ENCODE measurements around the gene CENPV.

Gene CENPV

GRCh38 chr17:16384557-16384956, 31.3 kb upstream of the CENPV start:
- peak overlapping the region; percentile 41 for H3K4me2 ChIP-seq (ENCODE audit: low read length)
- no peaks in the 10 kb centered on the region for H3K9me3 ChIP-seq (ENCODE audit: control insufficient read depth, low read length)
- H3K4me1 ChIP-seq, result peaks cover 10% of the 10 kb centered on the region
- H3K9ac ChIP-seq, result no peak overlapping the region
- no peak overlapping the region for H3K4me3 ChIP-seq (ENCODE audit: low read depth, low read length)
- no peak overlapping the region for H2AFZ ChIP-seq
- TF ChIP-seq CTCF (IDR thresholded peaks at IDR 0.05), result no peak
- H3K36me3 ChIP-seq (ENCODE audit: control insufficient read depth, insufficient read depth, low read length), result no peaks in the 10 kb centered on the region
- peaks cover 20% of the 10 kb centered on the region for H3K79me2 ChIP-seq
- peak overlapping the region; percentile 53 for H3K27ac ChIP-seq
- no peaks in the 10 kb centered on the region for H3K27me3 ChIP-seq (ENCODE audit: control insufficient read depth, insufficient read depth, low read length)

- Histone ChIP-seq H3K79me2 (peaks cover 20% of the 10 kb centered on the region), H3K4me1 (peaks cover 10% of the 10 kb centered on the region), H3K9ac (no peak overlapping the region), H3K4me3 (ENCODE audit: low read depth, low read length) (no peak overlapping the region), H3K4me2 (ENCODE audit: low read length) (peak overlapping the region; percentile 41), H3K9me3 (ENCODE audit: control insufficient read depth, low read length) (no peaks in the 10 kb centered on the region), H2AFZ (no peak overlapping the region), H3K36me3 (ENCODE audit: control insufficient read depth, insufficient read depth, low read length) (no peaks in the 10 kb centered on the region), H3K27ac (peak overlapping the region; percentile 53), H3K27me3 (ENCODE audit: control insufficient read depth, insufficient read depth, low read length) (no peaks in the 10 kb centered on the region)
- TF ChIP-seq CTCF (IDR thresholded peaks at IDR 0.05), result no peak
Measured at GRCh38 chr17:16383772-16384287, 30.6 kb upstream of the CENPV start.

GRCh38 chr17:16383216-16383615, 29.9 kb upstream of the CENPV start:
- Histone ChIP-seq H2AFZ (no peak overlapping the region), H3K27ac (peak overlapping the region; percentile 53), H3K79me2 (peaks cover 20% of the 10 kb centered on the region), H3K36me3 (ENCODE audit: control insufficient read depth, insufficient read depth, low read length) (no peaks in the 10 kb centered on the region), H3K9ac (no peak overlapping the region), H3K4me1 (peaks cover 10% of the 10 kb centered on the region), H3K9me3 (ENCODE audit: control insufficient read depth, low read length) (no peaks in the 10 kb centered on the region), H3K4me3 (ENCODE audit: low read depth, low read length) (no peak overlapping the region), H3K27me3 (ENCODE audit: control insufficient read depth, insufficient read depth, low read length) (no peaks in the 10 kb centered on the region), H3K4me2 (ENCODE audit: low read length) (peak overlapping the region; percentile 5)
- no peak for TF ChIP-seq CTCF (IDR thresholded peaks at IDR 0.05)

- no peak overlapping the region for H2AFZ ChIP-seq
Measured at GRCh38 chr17:16381496-16381820, 28.2 kb upstream of the CENPV start.

More at GRCh38 chr17:16381496-16381820, 28.2 kb upstream of the CENPV start:
- Histone ChIP-seq H3K79me2 (peaks cover 20% of the 10 kb centered on the region), H3K27me3 (ENCODE audit: control insufficient read depth, insufficient read depth, low read length) (no peaks in the 10 kb centered on the region), H3K36me3 (ENCODE audit: control insufficient read depth, insufficient read depth, low read length) (no peaks in the 10 kb centered on the region), H3K27ac (peak overlapping the region; percentile 92), H3K9me3 (ENCODE audit: control insufficient read depth, low read length) (no peaks in the 10 kb centered on the region), H3K9ac (peak overlapping the region; percentile 2), H3K4me3 (ENCODE audit: low read depth, low read length) (peak overlapping the region; percentile 85), H3K4me1 (peaks cover 10% of the 10 kb centered on the region), H3K4me2 (ENCODE audit: low read length) (peak overlapping the region; percentile 91)
- no peak for TF ChIP-seq CTCF (IDR thresholded peaks at IDR 0.05)
